HepG2 (cell line): ENCODE measurements around the gene RANGRF.

ENCODE experiments used
- BORCS8-MEF2B ChIP-seq: sonication (generic); formaldehyde crosslinking; IDR thresholded peaks from 2 replicates; pipeline ENCODE4 v1.8.0; 2022; ENCODE audit warnings: mild to moderate bottlenecking, missing genetic modification reagents
- DR1 ChIP-seq: sonication (generic); formaldehyde crosslinking; IDR thresholded peaks from 2 replicates; pipeline ENCODE4 v1.8.0; 2021; ENCODE audit warnings: mild to moderate bottlenecking, missing genetic modification reagents, inconsistent platforms
- PHF21A ChIP-seq: sonication (generic); formaldehyde crosslinking; IDR thresholded peaks from 2 replicates; pipeline ENCODE4 v1.5.0; 2020; ENCODE audit warnings: mild to moderate bottlenecking, missing genetic modification reagents
- PHF8 ChIP-seq: sonication (generic); formaldehyde crosslinking; IDR thresholded peaks from 2 replicates; pipeline ENCODE4 v1.5.0; 2020; ENCODE audit warnings: missing genetic modification reagents
- POLR2A ChIP-seq, 2 experiments: IDR thresholded peaks; 2 replicates each; pipeline ENCODE4 v1.6.1; 2011; ENCODE audit warnings: low read depth in 2 of 2, low read length in 2 of 2, mild to moderate bottlenecking in 1 of 2, moderate library complexity in 1 of 2; ENCODE audit not compliant: insufficient read depth in 1 of 2
- ZNF121 ChIP-seq: sonication (generic); formaldehyde crosslinking; IDR thresholded peaks from 2 replicates; pipeline ENCODE4 v1.5.0; 2020; ENCODE audit warnings: mild to moderate bottlenecking, missing genetic modification reagents
- ZNF382 ChIP-seq: sonication (generic); formaldehyde crosslinking; IDR thresholded peaks from 2 replicates; pipeline ENCODE4 v1.5.0; 2020; ENCODE audit warnings: missing genetic modification reagents, mild to moderate bottlenecking, borderline replicate concordance
- TF ChIP-seq, protein P1 (sequence below): sonication (generic); formaldehyde crosslinking; conservative IDR thresholded peaks from 2 replicates; pipeline ENCODE4 v1.4.0; 2020; ENCODE audit warnings: missing genetic modification reagents
- TF ChIP-seq, protein P2 (sequence below): IDR thresholded peaks from 2 replicates; pipeline ENCODE4 v1.6.1; 2012; ENCODE audit warnings: inconsistent platforms
- TF ChIP-seq, protein P3 (sequence below), 2 experiments: sonication (generic) in 1 of 2; formaldehyde crosslinking in 1 of 2; IDR thresholded peaks; 2 replicates each; pipeline versions ENCODE4 v1.4.0 to v1.6.1; 2018 to 2020; ENCODE audit warnings: missing genetic modification reagents in 2 of 2, borderline replicate concordance in 1 of 2, low read depth in 1 of 2, mild to moderate bottlenecking in 1 of 2, missing biosample characterization in 1 of 2
- TF ChIP-seq, protein P4 (sequence below): sonication (generic); formaldehyde crosslinking; IDR thresholded peaks from 2 replicates; pipeline ENCODE4 v1.9.0; 2022; ENCODE audit warnings: missing genetic modification reagents, mild to moderate bottlenecking, borderline replicate concordance
- TF ChIP-seq, protein P5 (sequence below): sonication (generic); formaldehyde crosslinking; IDR thresholded peaks from 2 replicates; pipeline ENCODE4 v1.5.0; 2020; ENCODE audit warnings: missing genetic modification reagents, mild to moderate bottlenecking, borderline replicate concordance
- TF ChIP-seq, protein P6 (sequence below): sonication (generic); formaldehyde crosslinking; IDR thresholded peaks from 2 replicates; pipeline ENCODE4 v1.4.0; 2020; ENCODE audit warnings: missing genetic modification reagents
- TF ChIP-seq, protein P7 (sequence below): sonication (generic); formaldehyde crosslinking; IDR thresholded peaks from 2 replicates; pipeline ENCODE4 v1.5.0; 2020; ENCODE audit warnings: mild to moderate bottlenecking, missing genetic modification reagents, moderate library complexity

DNA sequence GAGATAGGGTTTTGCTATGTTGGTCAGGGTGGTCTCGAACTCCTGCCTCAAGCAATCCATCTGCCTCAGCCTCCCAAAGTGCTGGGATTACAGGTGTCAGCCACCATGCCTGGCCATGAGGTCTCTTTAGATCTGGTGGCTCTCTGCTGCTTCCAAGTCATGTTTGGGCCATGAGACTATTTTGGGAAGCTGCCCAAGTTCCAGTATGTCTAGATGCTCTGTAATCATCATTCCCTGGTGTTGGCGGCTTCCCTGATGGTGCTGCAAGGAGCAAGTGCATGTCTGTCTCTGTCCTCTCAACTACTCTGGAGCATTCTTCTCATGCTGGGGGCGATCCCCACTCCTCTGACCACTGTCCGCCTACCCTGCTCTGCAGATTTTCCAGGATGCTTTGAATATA is 44.8 kb downstream of the RANGRF start:
- TF ChIP-seq DR1 (CRISPR knock-in tag) (no peak), POLR2A (IDR thresholded peaks at IDR 0.05; ENCODE audit: insufficient read depth in 1 of 2, low read depth in 2 of 2, low read length in 2 of 2) (no peak), ZNF382 (CRISPR knock-in tag) (no peak), ZNF121 (CRISPR knock-in tag) (no peak), PHF8 (CRISPR knock-in tag) (no peak), BORCS8-MEF2B (no peak), PHF21A (CRISPR knock-in tag) (no peak)
- TF ChIP-seq, protein P1, sequence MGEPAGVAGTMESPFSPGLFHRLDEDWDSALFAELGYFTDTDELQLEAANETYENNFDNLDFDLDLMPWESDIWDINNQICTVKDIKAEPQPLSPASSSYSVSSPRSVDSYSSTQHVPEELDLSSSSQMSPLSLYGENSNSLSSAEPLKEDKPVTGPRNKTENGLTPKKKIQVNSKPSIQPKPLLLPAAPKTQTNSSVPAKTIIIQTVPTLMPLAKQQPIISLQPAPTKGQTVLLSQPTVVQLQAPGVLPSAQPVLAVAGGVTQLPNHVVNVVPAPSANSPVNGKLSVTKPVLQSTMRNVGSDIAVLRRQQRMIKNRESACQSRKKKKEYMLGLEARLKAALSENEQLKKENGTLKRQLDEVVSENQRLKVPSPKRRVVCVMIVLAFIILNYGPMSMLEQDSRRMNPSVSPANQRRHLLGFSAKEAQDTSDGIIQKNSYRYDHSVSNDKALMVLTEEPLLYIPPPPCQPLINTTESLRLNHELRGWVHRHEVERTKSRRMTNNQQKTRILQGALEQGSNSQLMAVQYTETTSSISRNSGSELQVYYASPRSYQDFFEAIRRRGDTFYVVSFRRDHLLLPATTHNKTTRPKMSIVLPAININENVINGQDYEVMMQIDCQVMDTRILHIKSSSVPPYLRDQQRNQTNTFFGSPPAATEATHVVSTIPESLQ (CRISPR knock-in tag), result no peak
- TF ChIP-seq, protein P2, sequence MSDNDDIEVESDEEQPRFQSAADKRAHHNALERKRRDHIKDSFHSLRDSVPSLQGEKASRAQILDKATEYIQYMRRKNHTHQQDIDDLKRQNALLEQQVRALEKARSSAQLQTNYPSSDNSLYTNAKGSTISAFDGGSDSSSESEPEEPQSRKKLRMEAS, result no peak
- TF ChIP-seq, protein P3, sequence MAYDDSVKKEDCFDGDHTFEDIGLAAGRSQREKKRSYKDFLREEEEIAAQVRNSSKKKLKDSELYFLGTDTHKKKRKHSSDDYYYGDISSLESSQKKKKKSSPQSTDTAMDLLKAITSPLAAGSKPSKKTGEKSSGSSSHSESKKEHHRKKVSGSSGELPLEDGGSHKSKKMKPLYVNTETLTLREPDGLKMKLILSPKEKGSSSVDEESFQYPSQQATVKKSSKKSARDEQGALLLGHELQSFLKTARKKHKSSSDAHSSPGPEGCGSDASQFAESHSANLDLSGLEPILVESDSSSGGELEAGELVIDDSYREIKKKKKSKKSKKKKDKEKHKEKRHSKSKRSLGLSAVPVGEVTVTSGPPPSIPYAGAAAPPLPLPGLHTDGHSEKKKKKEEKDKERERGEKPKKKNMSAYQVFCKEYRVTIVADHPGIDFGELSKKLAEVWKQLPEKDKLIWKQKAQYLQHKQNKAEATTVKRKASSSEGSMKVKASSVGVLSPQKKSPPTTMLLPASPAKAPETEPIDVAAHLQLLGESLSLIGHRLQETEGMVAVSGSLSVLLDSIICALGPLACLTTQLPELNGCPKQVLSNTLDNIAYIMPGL (CRISPR knock-in tag; IDR thresholded peaks at IDR 0.05; ENCODE audit: borderline replicate concordance in 1 of 2, low read depth in 1 of 2), result no peak
- TF ChIP-seq, protein P4, sequence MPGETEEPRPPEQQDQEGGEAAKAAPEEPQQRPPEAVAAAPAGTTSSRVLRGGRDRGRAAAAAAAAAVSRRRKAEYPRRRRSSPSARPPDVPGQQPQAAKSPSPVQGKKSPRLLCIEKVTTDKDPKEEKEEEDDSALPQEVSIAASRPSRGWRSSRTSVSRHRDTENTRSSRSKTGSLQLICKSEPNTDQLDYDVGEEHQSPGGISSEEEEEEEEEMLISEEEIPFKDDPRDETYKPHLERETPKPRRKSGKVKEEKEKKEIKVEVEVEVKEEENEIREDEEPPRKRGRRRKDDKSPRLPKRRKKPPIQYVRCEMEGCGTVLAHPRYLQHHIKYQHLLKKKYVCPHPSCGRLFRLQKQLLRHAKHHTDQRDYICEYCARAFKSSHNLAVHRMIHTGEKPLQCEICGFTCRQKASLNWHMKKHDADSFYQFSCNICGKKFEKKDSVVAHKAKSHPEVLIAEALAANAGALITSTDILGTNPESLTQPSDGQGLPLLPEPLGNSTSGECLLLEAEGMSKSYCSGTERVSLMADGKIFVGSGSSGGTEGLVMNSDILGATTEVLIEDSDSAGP, result no peak
- TF ChIP-seq, protein P5, sequence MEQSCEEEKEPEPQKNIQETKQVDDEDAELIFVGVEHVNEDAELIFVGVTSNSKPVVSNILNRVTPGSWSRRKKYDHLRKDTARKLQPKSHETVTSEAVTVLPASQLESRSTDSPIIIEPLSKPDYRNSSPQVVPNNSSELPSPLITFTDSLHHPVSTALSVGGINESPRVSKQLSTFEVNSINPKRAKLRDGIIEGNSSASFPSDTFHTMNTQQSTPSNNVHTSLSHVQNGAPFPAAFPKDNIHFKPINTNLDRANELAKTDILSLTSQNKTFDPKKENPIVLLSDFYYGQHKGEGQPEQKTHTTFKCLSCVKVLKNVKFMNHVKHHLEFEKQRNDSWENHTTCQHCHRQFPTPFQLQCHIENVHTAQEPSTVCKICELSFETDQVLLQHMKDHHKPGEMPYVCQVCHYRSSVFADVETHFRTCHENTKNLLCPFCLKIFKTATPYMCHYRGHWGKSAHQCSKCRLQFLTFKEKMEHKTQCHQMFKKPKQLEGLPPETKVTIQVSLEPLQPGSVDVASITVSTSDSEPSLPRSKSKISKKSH, result no peak
- TF ChIP-seq, protein P6, sequence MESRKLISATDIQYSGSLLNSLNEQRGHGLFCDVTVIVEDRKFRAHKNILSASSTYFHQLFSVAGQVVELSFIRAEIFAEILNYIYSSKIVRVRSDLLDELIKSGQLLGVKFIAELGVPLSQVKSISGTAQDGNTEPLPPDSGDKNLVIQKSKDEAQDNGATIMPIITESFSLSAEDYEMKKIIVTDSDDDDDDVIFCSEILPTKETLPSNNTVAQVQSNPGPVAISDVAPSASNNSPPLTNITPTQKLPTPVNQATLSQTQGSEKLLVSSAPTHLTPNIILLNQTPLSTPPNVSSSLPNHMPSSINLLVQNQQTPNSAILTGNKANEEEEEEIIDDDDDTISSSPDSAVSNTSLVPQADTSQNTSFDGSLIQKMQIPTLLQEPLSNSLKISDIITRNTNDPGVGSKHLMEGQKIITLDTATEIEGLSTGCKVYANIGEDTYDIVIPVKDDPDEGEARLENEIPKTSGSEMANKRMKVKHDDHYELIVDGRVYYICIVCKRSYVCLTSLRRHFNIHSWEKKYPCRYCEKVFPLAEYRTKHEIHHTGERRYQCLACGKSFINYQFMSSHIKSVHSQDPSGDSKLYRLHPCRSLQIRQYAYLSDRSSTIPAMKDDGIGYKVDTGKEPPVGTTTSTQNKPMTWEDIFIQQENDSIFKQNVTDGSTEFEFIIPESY, result no peak
- TF ChIP-seq, protein P7, sequence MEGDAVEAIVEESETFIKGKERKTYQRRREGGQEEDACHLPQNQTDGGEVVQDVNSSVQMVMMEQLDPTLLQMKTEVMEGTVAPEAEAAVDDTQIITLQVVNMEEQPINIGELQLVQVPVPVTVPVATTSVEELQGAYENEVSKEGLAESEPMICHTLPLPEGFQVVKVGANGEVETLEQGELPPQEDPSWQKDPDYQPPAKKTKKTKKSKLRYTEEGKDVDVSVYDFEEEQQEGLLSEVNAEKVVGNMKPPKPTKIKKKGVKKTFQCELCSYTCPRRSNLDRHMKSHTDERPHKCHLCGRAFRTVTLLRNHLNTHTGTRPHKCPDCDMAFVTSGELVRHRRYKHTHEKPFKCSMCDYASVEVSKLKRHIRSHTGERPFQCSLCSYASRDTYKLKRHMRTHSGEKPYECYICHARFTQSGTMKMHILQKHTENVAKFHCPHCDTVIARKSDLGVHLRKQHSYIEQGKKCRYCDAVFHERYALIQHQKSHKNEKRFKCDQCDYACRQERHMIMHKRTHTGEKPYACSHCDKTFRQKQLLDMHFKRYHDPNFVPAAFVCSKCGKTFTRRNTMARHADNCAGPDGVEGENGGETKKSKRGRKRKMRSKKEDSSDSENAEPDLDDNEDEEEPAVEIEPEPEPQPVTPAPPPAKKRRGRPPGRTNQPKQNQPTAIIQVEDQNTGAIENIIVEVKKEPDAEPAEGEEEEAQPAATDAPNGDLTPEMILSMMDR, result no peak
